K562 (cell line): ENCODE data around the gene LLGL1. TPM values are rescaled to one million over a fixed set of nuclear protein-coding genes. Genes with fewer than 3 reads are reported as not detected.

ENCODE experiments used
- AFF1 ChIP-seq, 2 experiments: fragments of 450-650 bp; IDR thresholded peaks; 2 replicates each; pipeline ENCODE4 v1.6.1; 2018; ENCODE audit warnings: mild to moderate bottlenecking in 2 of 2, low read depth in 1 of 2; ENCODE audit not compliant: partially characterized antibody in 2 of 2
- DEAF1 ChIP-seq: fragments of 450-650 bp; formaldehyde crosslinking; IDR thresholded peaks from 2 replicates; pipeline ENCODE4 v1.4.0; 2020; ENCODE audit warnings: mild to moderate bottlenecking, moderate library complexity
- DLX4 ChIP-seq: fragments of 250-450 bp; sonication (Bioruptor Pico); IDR thresholded peaks from 2 replicates; pipeline ENCODE4 v1.6.1; 2021; ENCODE audit warnings: mild to moderate bottlenecking
- EP400 ChIP-seq: fragments of 450-650 bp; IDR thresholded peaks from 2 replicates; pipeline ENCODE4 v1.6.1; 2017; ENCODE audit warnings: antibody characterized with exemption, mild to moderate bottlenecking, moderate library complexity
- HMG20B ChIP-seq: fragments of 250-450 bp; sonication (Bioruptor Pico); IDR thresholded peaks from 2 replicates; pipeline ENCODE4 v1.5.0; 2021; ENCODE audit warnings: mild to moderate bottlenecking
- JUND ChIP-seq, 2 experiments: IDR thresholded peaks; 2 replicates in 1 of 2; 3 replicates in 1 of 2; pipeline ENCODE4 v1.6.1; 2011; ENCODE audit warnings: borderline replicate concordance in 2 of 2, low read depth in 2 of 2, low read length in 2 of 2, improper control_type of control experiment in 1 of 2, missing biosample characterization in 1 of 2, missing genetic modification characterization in 1 of 2, missing genetic modification reagents in 1 of 2
- MAX ChIP-seq: sonication (generic); formaldehyde crosslinking; IDR thresholded peaks from 2 replicates; pipeline ENCODE4 v1.9.0; 2022; ENCODE audit warnings: mild to moderate bottlenecking, missing genetic modification reagents
- MED1 ChIP-seq: sonication (generic); formaldehyde crosslinking; IDR thresholded peaks from 2 replicates; pipeline ENCODE4 v1.8.1; 2023; ENCODE audit warnings: missing genetic modification reagents, borderline replicate concordance
- MLX ChIP-seq, 2 experiments: fragments of 450-650 bp in 1 of 2; sonication (generic) in 1 of 2; formaldehyde crosslinking; conservative IDR thresholded peaks; 2 replicates each; pipeline versions ENCODE4 v1.4.0 to v1.8.1; 2020 to 2022; ENCODE audit warnings: mild to moderate bottlenecking in 1 of 2, missing genetic modification reagents in 1 of 2
- PKNOX1 ChIP-seq: fragments of 450-650 bp; IDR thresholded peaks from 2 replicates; pipeline ENCODE4 v1.6.1; 2016
- POLR2G ChIP-seq: fragments of 200-400 bp; formaldehyde crosslinking; IDR thresholded peaks from 2 replicates; pipeline ENCODE4 v1.6.1; 2017; ENCODE audit warnings: low read depth, mild to moderate bottlenecking, antibody characterized with exemption, low read length, moderate library complexity
- PYGO2 ChIP-seq: fragments of 450-650 bp; IDR thresholded peaks from 2 replicates; pipeline ENCODE4 v1.6.1; 2016; ENCODE audit warnings: mild to moderate bottlenecking, missing genetic modification characterization, moderate library complexity, missing compliant biosample characterization
- SMC3 ChIP-seq: conservative IDR thresholded peaks from 2 replicates; pipeline ENCODE4 v1.6.1; 2011; ENCODE audit warnings: low read depth, low read length, improper control_type of control experiment; ENCODE audit not compliant: insufficient read depth
- TEAD4 ChIP-seq, 2 experiments: sonication (generic) in 1 of 2; formaldehyde crosslinking in 1 of 2; IDR thresholded peaks; 2 replicates each; pipeline versions ENCODE4 v1.6.1 to v1.8.0; 2012 to 2022; ENCODE audit warnings: borderline replicate concordance in 1 of 2, inconsistent platforms in 1 of 2, low read length in 1 of 2, mild to moderate bottlenecking in 1 of 2, missing genetic modification reagents in 1 of 2
- ZNF253 ChIP-seq: fragments of 250-450 bp; sonication (Bioruptor Pico); conservative IDR thresholded peaks from 2 replicates; pipeline ENCODE4 v1.6.1; 2021; ENCODE audit warnings: mild to moderate bottlenecking
- ZNF3 ChIP-seq: fragments of 250-450 bp; sonication (Bioruptor Pico); IDR thresholded peaks from 2 replicates; pipeline ENCODE4 v1.5.0; 2021; ENCODE audit warnings: mild to moderate bottlenecking, moderate library complexity
- ZNF717 ChIP-seq: fragments of 250-450 bp; sonication (Bioruptor Pico); IDR thresholded peaks from 2 replicates; pipeline ENCODE4 v1.5.0; 2021
- polyA plus RNA-seq, 8 experiments: library from polyadenylated mRNA; depleted of rRNA in 4 of 8; stranded (reverse) in 5 of 8; unstranded in 3 of 8; fragments of >200 nt; fragmentation: Nextera tagmentation in 2 of 8; fragmentation: Illumina TruSeq in 1 of 8; extraction: Ambion mirVana in 2 of 8; extraction: Trizol in 1 of 8; gene quantifications; 2 replicates each; pipeline versions ENCODE4 v1.2.1 to v1.2.3, GENCODE V29; 2011 to 2014; ENCODE audit warnings: inconsistent platforms in 1 of 8, missing spikeins in 1 of 8
- total RNA-seq, 7 experiments: library from RNA; depleted of rRNA in 6 of 7; stranded (reverse); fragments of >200 nt in 6 of 7; fragmentation: Illumina TruSeq in 2 of 7; extraction: Trizol in 2 of 7; gene quantifications; 2 replicates each; pipeline versions ENCODE4 v1.2.1 to v1.2.3, GENCODE V29; 2011 to 2021; ENCODE audit warnings: low replicate concordance in 1 of 7

LLGL1 gene
- total and polyA plus RNA-seq, 9 of the 15 experiments (the other 6 are each of a cell fraction or from before 2014, with no cell fraction given) = 0.11 to 12.9 (median 5.3) TPM; not detected in 1

- TF ChIP-seq ZNF253 (no peak), MAX (CRISPR knock-in tag) (no peak), MLX (CRISPR knock-in tag; conservative IDR thresholded peaks at IDR 0.05) (no peak), PKNOX1 (no peak), PYGO2 (tag) (no peak), TEAD4 (IDR thresholded peaks at IDR 0.05; ENCODE audit: low read length) (no peak), TEAD4 (CRISPR knock-in tag; IDR thresholded peaks at IDR 0.05; ENCODE audit: borderline replicate concordance) (no peak), EP400 (no peak), AFF1 (IDR thresholded peaks at IDR 0.05; ENCODE audit: low read depth in 1 of 2, partially characterized antibody in 2 of 2) (no peak), JUND (IDR thresholded peaks at IDR 0.05; ENCODE audit: borderline replicate concordance, low read depth, low read length) (peak; percentile 9; the same call in 1 of the 2 replicates), JUND (tag; IDR thresholded peaks at IDR 0.05; ENCODE audit: borderline replicate concordance, low read depth, low read length) (no peak), HMG20B (CRISPR knock-in tag) (no peak), SMC3 (peak; percentile 44; the same call in 1 of the 2 replicates), DEAF1 (CRISPR knock-in tag) (peak; percentile 43), ZNF3 (CRISPR knock-in tag) (no peak), MED1 (CRISPR knock-in tag) (no peak), POLR2G (no peak), ZNF717 (CRISPR knock-in tag) (no peak), DLX4 (CRISPR knock-in tag) (no peak)
Measured at GRCh38 chr17:18248300-18248731, 22.9 kb downstream of the LLGL1 start (continued).
